SK-N-SH (cell line): ENCODE data around the gene UNC5B. TPM values are rescaled to one million over a fixed set of nuclear protein-coding genes. Genes with fewer than 3 reads are reported as not detected.
A peak's percentile ranks its signal among the peaks of the same experiment; 100 is the strongest.

Experiments
- CTCF ChIA-PET: fragments of 300-600, 350-600 bp; formaldehyde crosslinking; extraction: SDS; loops from one replicate; lab custom pipeline; 2021; lab: Yijun Ruan, JAX
- POLR2A ChIA-PET: fragments of 350-600 bp; sonication (Branson Sonifier 250); formaldehyde crosslinking; extraction: SDS; loops from one replicate; lab custom pipeline; 2020; ENCODE audit warnings: antibody characterized with exemption, inconsistent platforms; lab: Yijun Ruan, JAX
- DNase-seq: peaks from one replicate; pipeline ENCODE4 v3.0.0; 2012
- H2AFZ ChIP-seq: fragments of 200-600 bp; sonication (generic); 2 replicates; pipeline ENCODE4 v1.8.1; 2016; ENCODE audit warnings: antibody characterized with exemption, mild to moderate bottlenecking, low read depth
- H3F3A ChIP-seq: fragments of 200-600 bp; sonication (generic); replicated peaks from 2 replicates; pipeline ENCODE3; 2016; ENCODE audit warnings: antibody characterized with exemption, mild to moderate bottlenecking; ENCODE audit not compliant: insufficient read depth
- H3K27ac ChIP-seq, 2 experiments: fragments of 200-500 bp in 1 of 2; fragments of 200-600 bp in 1 of 2; sonication (Bioruptor generic) in 1 of 2; sonication (generic), shearing (Covaris generic) in 1 of 2; 2 replicates each; pipeline versions ENCODE4 v1.5.1 to v1.6.1; 2014 to 2016; ENCODE audit warnings: low read depth in 2 of 2, inconsistent platforms in 1 of 2, low read length in 1 of 2, mild to moderate bottlenecking in 1 of 2, mixed read lengths in 1 of 2
- H3K27me3 ChIP-seq: fragments of 200-600 bp; sonication (generic), shearing (Covaris generic); 2 replicates; pipeline ENCODE4 v1.6.1; 2016; ENCODE audit warnings: mixed run types; ENCODE audit not compliant: insufficient read depth
- H3K36me3 ChIP-seq, 2 experiments: fragments of 200-500 bp in 1 of 2; fragments of 200-600 bp in 1 of 2; sonication (Bioruptor generic) in 1 of 2; sonication (generic) in 1 of 2; replicated peaks in 1 of 2; 2 replicates each; pipeline versions ENCODE3 to v1.5.1; 2014 to 2016; ENCODE audit warnings: low read length in 1 of 2, mild to moderate bottlenecking in 1 of 2; ENCODE audit not compliant: insufficient read depth in 2 of 2, control insufficient read depth in 1 of 2
- H3K4me1 ChIP-seq, 2 experiments: fragments of 200-500 bp in 1 of 2; fragments of 200-600 bp in 1 of 2; sonication (Bioruptor generic) in 1 of 2; sonication (generic), shearing (Covaris generic) in 1 of 2; 2 replicates each; pipeline versions ENCODE4 v1.5.1 to v1.6.1; 2014 to 2016; ENCODE audit warnings: low read depth in 1 of 2, low read length in 1 of 2, mixed run types in 1 of 2; ENCODE audit not compliant: insufficient read depth in 2 of 2, control insufficient read depth in 1 of 2
- H3K4me2 ChIP-seq: fragments of 200-600 bp; sonication (generic), shearing (Covaris generic); 2 replicates; pipeline ENCODE4 v1.6.1; 2017; ENCODE audit warnings: mixed run types
- H3K4me3 ChIP-seq, 2 experiments: fragments of 200-500 bp in 1 of 2; fragments of 200-600 bp in 1 of 2; sonication (Bioruptor generic) in 1 of 2; sonication (generic), shearing (Covaris generic) in 1 of 2; 2 replicates each; pipeline versions ENCODE4 v1.5.1 to v1.8.1; 2014 to 2016; ENCODE audit warnings: low read depth in 2 of 2, inconsistent platforms in 1 of 2, low read length in 1 of 2, mild to moderate bottlenecking in 1 of 2, mixed read lengths in 1 of 2, moderate library complexity in 1 of 2
- H3K79me2 ChIP-seq: fragments of 200-600 bp; sonication (generic); 2 replicates; pipeline ENCODE4 v1.8.1; 2017; ENCODE audit warnings: mild to moderate bottlenecking; ENCODE audit not compliant: insufficient read depth
- H3K9ac ChIP-seq: fragments of 200-600 bp; sonication (generic); 2 replicates; pipeline ENCODE4 v1.6.1; 2017; ENCODE audit warnings: mixed run types
- H3K9me2 ChIP-seq: fragments of 200-600 bp; sonication (generic); 2 replicates; pipeline ENCODE4 v1.6.1; 2017; ENCODE audit warnings: mixed run types
- H3K9me3 ChIP-seq: fragments of 200-600 bp; sonication (generic); 2 replicates; pipeline ENCODE4 v1.6.1; 2017; ENCODE audit warnings: mixed run types, mild to moderate bottlenecking, moderate library complexity
- H4K20me1 ChIP-seq: fragments of 200-600 bp; sonication (generic); 2 replicates; pipeline ENCODE4 v1.6.1; 2017; ENCODE audit warnings: mild to moderate bottlenecking, mixed run types; ENCODE audit not compliant: insufficient read depth
- GABPA ChIP-seq: IDR thresholded peaks from 2 replicates; pipeline ENCODE4 v1.4.0; 2012; ENCODE audit warnings: low read depth, mild to moderate bottlenecking
- MEF2A ChIP-seq: IDR thresholded peaks from 2 replicates; pipeline ENCODE4 v1.4.0; 2012; ENCODE audit warnings: low read depth, borderline replicate concordance
- MXI1 ChIP-seq: IDR thresholded peaks from 2 replicates; pipeline ENCODE4 v1.6.1; 2012; ENCODE audit warnings: mild to moderate bottlenecking, low read depth, low read length, improper control_type of control experiment
- RCOR1 ChIP-seq: fragments of 150-350 bp; IDR thresholded peaks from 2 replicates; pipeline ENCODE4 v1.6.1; 2017; ENCODE audit warnings: antibody characterized with exemption, low read length
- WGBS: methylation state at CpG from one replicate; pipeline ENCODE4 v1.1.6; 2017; ENCODE audit warnings: low lambda C conversion rate; 5-methylcytosine and 5-hydroxymethylcytosine counted together
- polyA plus RNA-seq, 3 experiments: library from polyadenylated mRNA; depleted of rRNA; stranded (reverse); fragments of >200 nt; gene quantifications; 2 replicates each; pipeline ENCODE4 v1.2.3, GENCODE V29; 2012
- TF ChIP-seq, protein P1 (sequence below): IDR thresholded peaks from 2 replicates; pipeline ENCODE4 v1.6.1; 2012; ENCODE audit warnings: mild to moderate bottlenecking, low read depth, low read length, moderate library complexity
- TF ChIP-seq, protein P2 (sequence below): IDR thresholded peaks from 2 replicates; pipeline ENCODE4; 2012
- TF ChIP-seq, protein P3 (sequence below): fragments of 200-600 bp; sonication (generic); IDR thresholded peaks from 2 replicates; pipeline ENCODE4 v1.6.1; 2017; ENCODE audit warnings: antibody characterized with exemption, mild to moderate bottlenecking, moderate library complexity
- TF ChIP-seq, protein P4 (sequence below): fragments of 150-350 bp; IDR thresholded peaks from 2 replicates; pipeline ENCODE4 v1.6.1; 2016; ENCODE audit warnings: mild to moderate bottlenecking, low read depth, low read length

The UNC5B gene
- polyA plus RNA-seq, 1 of the 3 experiments (the other 2 are of a cell fraction), result 13.8 TPM

DNA sequence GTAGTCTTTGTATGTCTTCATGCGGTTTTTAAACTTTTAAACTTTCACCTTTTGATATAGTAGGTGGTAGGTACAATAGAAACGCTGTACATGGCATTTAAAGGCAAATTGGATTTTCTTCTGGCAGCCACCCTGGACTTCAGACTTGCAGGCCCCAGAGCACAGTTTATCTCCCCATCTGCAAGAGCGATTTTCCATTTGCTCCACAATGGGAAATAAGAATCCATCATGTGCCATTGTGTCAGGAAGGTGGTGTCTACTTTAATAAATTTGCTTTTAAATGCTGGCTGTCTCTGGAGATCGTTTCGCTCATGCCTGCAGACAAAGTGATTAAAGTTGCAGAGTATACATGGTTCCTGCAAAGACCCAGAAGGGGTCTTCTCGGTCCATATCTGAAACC, 38.9 kb downstream of the UNC5B start (continued):
- TF ChIP-seq, protein P1, sequence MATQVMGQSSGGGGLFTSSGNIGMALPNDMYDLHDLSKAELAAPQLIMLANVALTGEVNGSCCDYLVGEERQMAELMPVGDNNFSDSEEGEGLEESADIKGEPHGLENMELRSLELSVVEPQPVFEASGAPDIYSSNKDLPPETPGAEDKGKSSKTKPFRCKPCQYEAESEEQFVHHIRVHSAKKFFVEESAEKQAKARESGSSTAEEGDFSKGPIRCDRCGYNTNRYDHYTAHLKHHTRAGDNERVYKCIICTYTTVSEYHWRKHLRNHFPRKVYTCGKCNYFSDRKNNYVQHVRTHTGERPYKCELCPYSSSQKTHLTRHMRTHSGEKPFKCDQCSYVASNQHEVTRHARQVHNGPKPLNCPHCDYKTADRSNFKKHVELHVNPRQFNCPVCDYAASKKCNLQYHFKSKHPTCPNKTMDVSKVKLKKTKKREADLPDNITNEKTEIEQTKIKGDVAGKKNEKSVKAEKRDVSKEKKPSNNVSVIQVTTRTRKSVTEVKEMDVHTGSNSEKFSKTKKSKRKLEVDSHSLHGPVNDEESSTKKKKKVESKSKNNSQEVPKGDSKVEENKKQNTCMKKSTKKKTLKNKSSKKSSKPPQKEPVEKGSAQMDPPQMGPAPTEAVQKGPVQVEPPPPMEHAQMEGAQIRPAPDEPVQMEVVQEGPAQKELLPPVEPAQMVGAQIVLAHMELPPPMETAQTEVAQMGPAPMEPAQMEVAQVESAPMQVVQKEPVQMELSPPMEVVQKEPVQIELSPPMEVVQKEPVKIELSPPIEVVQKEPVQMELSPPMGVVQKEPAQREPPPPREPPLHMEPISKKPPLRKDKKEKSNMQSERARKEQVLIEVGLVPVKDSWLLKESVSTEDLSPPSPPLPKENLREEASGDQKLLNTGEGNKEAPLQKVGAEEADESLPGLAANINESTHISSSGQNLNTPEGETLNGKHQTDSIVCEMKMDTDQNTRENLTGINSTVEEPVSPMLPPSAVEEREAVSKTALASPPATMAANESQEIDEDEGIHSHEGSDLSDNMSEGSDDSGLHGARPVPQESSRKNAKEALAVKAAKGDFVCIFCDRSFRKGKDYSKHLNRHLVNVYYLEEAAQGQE, result no peak
- TF ChIP-seq GABPA (no peak), RCOR1 (peak; percentile 95)
- TF ChIP-seq, protein P2, sequence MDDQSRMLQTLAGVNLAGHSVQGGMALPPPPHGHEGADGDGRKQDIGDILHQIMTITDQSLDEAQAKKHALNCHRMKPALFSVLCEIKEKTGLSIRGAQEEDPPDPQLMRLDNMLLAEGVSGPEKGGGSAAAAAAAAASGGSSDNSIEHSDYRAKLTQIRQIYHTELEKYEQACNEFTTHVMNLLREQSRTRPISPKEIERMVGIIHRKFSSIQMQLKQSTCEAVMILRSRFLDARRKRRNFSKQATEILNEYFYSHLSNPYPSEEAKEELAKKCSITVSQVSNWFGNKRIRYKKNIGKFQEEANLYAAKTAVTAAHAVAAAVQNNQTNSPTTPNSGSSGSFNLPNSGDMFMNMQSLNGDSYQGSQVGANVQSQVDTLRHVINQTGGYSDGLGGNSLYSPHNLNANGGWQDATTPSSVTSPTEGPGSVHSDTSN, result peak; percentile 75

DNA sequence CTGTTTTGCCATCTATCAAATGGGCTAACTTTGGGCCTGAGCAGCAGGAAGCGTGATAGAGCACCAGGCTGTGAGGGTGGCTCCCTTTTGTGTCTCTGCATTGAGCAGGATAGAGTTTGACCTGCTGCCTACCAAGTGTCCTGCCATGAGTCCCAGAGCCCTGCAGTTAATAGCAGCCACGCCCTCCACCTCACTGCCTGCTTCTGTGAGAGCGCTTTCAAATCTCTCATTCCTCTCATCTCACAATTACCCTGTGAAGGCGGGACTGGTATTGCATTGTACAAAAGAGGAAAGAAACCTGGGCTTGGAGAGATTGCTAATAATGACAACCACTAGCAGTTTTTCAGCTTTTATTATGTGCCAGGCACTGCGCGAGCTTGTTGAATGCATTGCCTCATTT, 39.9 kb downstream of the UNC5B start:
- WGBS, result 92% methylated on average over 6 of the region's 6 CpGs
- Histone ChIP-seq H4K20me1 (peaks cover 85% of the 10 kb centered on the region), H2AFZ (no peak overlapping the region), H3K79me2 (peaks cover 90% of the 10 kb centered on the region), H3K9me3 (no peaks in the 10 kb centered on the region), H3K27ac (peak overlapping the region; percentile 52 to 100; a peak in 3 of 4 replicates), H3K9me2 (no peaks in the 10 kb centered on the region), H3K27me3 (no peaks in the 10 kb centered on the region), H3F3A (peaks cover 7% of the 10 kb centered on the region), H3K36me3 (no peaks in the 10 kb centered on the region), H3K4me2 (no peak overlapping the region; the same call in 1 of the 2 replicates), H3K4me3 (no peak overlapping the region), H3K9ac (no peak overlapping the region), H3K4me1 (peaks cover 42 to 100% of the 10 kb centered on the region in 2 experiments; a peak in 3 of 4 replicates)
- ChIA-PET POLR2A (interaction anchor here (0.8 to 1.1 kb wide), 3 partner anchors 7 to 19 kb away, joined by 3 to 5 read pairs (median 3); no protein-coding TSS in a partner anchor), CTCF (interaction anchor here (1.0 to 9.3 kb wide), 3 partner anchors 17 to 37 kb away, joined by 3 to 106 read pairs (median 3); no protein-coding TSS in a partner anchor)
- no peak for DNase-seq
- TF ChIP-seq, protein P3, sequence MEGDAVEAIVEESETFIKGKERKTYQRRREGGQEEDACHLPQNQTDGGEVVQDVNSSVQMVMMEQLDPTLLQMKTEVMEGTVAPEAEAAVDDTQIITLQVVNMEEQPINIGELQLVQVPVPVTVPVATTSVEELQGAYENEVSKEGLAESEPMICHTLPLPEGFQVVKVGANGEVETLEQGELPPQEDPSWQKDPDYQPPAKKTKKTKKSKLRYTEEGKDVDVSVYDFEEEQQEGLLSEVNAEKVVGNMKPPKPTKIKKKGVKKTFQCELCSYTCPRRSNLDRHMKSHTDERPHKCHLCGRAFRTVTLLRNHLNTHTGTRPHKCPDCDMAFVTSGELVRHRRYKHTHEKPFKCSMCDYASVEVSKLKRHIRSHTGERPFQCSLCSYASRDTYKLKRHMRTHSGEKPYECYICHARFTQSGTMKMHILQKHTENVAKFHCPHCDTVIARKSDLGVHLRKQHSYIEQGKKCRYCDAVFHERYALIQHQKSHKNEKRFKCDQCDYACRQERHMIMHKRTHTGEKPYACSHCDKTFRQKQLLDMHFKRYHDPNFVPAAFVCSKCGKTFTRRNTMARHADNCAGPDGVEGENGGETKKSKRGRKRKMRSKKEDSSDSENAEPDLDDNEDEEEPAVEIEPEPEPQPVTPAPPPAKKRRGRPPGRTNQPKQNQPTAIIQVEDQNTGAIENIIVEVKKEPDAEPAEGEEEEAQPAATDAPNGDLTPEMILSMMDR, result no peak
- TF ChIP-seq MEF2A, result no peak
- TF ChIP-seq, protein P4, sequence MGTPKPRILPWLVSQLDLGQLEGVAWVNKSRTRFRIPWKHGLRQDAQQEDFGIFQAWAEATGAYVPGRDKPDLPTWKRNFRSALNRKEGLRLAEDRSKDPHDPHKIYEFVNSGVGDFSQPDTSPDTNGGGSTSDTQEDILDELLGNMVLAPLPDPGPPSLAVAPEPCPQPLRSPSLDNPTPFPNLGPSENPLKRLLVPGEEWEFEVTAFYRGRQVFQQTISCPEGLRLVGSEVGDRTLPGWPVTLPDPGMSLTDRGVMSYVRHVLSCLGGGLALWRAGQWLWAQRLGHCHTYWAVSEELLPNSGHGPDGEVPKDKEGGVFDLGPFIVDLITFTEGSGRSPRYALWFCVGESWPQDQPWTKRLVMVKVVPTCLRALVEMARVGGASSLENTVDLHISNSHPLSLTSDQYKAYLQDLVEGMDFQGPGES, result no peak
- no peak for TF ChIP-seq MXI1
